ENCODE results near the gene CALCOCO2.

CALCOCO2 gene, protein sequence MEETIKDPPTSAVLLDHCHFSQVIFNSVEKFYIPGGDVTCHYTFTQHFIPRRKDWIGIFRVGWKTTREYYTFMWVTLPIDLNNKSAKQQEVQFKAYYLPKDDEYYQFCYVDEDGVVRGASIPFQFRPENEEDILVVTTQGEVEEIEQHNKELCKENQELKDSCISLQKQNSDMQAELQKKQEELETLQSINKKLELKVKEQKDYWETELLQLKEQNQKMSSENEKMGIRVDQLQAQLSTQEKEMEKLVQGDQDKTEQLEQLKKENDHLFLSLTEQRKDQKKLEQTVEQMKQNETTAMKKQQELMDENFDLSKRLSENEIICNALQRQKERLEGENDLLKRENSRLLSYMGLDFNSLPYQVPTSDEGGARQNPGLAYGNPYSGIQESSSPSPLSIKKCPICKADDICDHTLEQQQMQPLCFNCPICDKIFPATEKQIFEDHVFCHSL

DNA sequence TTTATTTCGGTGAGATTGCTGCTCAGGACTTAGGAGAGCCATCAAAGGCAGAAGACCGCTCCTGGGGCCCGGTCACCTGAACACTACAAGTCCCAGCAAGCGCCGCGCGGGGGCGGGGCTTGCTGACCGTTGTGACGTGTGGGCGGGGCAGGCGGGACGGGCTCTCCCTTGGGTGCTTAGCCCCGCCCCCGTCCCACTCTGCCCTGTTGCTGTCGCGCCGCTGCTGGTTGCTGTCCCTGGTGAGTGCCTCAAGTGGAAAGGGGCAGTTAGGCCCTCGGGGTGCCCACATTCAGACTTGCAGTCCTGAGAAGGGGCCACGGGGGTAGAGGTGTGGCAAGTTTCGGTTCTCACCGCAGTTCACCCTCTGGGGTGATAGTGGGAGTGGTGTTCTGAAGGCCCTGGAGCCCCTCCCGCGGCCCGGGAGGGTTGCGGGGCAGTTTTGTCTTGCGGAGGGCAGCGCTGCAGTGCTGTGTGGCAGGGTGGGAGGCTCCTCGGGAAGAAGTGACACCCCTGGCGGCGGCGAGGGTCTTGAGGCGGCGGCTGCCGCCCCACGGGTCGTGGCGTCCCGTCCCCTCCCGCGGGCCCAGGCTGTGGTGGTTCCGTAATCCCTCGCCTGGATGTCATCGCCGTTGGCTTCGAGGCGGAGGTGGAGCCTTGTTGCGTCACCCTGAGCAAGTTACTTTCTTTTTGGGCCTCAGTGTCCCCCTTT, at the start of gene CALCOCO2:
CALCOCO2 (plus strand) TSS at position 196 of the 709 bp plus-strand sequence. CDS start 10,673 bp downstream, outside the sequence.
- FAIRE-seq: no peak
- TF ChIP-seq, protein P1, sequence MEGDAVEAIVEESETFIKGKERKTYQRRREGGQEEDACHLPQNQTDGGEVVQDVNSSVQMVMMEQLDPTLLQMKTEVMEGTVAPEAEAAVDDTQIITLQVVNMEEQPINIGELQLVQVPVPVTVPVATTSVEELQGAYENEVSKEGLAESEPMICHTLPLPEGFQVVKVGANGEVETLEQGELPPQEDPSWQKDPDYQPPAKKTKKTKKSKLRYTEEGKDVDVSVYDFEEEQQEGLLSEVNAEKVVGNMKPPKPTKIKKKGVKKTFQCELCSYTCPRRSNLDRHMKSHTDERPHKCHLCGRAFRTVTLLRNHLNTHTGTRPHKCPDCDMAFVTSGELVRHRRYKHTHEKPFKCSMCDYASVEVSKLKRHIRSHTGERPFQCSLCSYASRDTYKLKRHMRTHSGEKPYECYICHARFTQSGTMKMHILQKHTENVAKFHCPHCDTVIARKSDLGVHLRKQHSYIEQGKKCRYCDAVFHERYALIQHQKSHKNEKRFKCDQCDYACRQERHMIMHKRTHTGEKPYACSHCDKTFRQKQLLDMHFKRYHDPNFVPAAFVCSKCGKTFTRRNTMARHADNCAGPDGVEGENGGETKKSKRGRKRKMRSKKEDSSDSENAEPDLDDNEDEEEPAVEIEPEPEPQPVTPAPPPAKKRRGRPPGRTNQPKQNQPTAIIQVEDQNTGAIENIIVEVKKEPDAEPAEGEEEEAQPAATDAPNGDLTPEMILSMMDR (IDR thresholded peaks at IDR 0.05; ENCODE audit: insufficient read depth, missing control alignments): no peak
- DNase-seq (ENCODE audit: insufficient read length, low spot score): peak; percentile 87

DNA sequence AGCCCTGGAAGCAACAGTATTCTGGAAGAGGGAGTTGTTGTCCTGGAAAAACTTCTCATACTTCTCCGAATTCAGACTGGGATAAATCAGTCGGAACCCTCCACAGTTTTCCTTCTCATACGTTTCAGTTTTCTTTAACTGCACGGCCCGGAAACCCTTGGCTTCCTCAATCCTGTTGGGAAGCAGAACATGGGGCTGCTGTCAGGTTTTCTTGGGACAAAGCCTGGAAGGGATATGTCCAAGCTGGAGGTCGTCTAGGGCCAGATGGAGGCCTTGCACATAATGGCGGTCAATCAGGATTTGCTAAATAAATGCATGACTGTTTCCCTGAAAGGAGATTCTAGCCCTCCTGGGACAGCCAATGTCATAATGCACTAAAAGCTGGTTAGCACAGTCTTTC, 43.0 kb upstream of the CALCOCO2 start:
- FAIRE-seq (no peak), DNase-seq (ENCODE audit: insufficient read length, low spot score) (no peak)
- TF ChIP-seq, protein P1 (IDR thresholded peaks at IDR 0.05; ENCODE audit: insufficient read depth, missing control alignments): no peak

DNA sequence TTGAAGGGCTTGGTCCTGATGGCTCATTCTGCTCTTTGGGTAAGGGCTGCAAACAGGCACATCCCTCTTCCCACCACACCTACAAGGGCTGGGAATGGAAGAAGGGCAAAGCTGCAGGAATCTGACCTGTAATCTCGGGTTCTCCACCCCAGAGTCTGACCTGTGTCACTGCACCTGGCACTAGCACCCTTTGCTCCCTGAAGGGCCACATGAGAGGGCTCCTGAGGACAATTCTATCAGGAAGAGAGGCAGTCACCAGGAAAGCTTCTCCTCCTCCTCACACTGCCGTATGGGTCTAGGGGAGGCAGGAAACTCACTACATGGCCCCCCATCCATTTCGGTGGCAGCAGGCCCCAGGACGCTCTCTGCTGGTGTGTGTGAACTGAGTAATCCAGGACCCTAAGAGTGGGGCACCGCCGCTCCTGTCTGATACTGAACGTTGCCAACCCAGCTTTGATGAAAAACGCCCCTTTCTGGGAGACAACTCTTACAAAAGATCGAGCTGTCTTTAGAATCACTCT, 40.2 kb upstream of the CALCOCO2 start:
- no peak for FAIRE-seq
- DNase-seq (ENCODE audit: insufficient read length, low spot score): no peak
- TF ChIP-seq, protein P1 (IDR thresholded peaks at IDR 0.05; ENCODE audit: insufficient read depth, missing control alignments): no peak

DNA sequence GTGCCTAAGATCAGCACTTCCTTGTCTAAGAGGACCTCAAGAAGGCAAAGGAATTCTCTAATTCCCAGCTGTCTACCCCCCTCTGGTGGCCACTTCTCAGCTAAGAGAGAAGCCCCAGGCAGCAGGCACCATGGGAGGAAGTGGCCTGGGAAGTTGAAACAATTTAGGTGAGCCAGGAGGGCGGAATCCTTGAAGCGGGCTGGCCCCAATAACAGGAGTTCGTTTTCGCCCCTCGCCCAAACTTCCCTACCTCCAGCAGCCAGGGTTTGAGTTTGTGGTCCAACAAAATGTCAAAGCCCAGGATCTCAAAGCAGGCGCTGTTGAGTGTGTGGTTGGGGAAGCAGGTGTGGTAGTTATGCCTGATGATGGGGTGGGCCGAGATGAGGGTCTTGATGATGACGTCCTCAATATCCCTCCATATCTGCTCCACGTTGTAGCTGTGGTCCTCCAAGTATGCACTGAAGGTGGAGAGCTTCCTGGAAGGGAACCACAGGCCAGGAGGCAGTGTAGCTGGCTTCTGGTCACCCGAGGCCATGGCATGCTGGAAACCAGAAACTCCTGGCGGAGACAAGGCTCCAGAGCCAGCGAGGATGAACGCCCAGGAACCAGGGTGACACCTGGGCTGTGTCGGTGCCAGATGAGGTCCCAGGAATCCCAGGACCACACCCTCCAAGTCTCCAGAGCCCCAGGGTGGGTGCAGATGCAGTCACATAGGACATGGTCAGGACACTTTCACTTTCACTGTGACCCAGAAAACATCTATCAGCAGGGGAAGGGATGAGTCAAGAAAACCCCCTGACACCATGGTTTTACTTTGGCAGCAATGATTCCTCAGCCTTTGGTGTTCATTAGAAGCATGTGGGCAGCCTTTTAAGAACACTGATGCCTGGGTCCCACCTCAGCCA, 39.5 kb upstream of the CALCOCO2 start:
- no peak for FAIRE-seq
- TF ChIP-seq, protein P1 (IDR thresholded peaks at IDR 0.05; ENCODE audit: insufficient read depth, missing control alignments): peak; percentile 88
- no peak for DNase-seq (ENCODE audit: insufficient read length, low spot score)

DNA sequence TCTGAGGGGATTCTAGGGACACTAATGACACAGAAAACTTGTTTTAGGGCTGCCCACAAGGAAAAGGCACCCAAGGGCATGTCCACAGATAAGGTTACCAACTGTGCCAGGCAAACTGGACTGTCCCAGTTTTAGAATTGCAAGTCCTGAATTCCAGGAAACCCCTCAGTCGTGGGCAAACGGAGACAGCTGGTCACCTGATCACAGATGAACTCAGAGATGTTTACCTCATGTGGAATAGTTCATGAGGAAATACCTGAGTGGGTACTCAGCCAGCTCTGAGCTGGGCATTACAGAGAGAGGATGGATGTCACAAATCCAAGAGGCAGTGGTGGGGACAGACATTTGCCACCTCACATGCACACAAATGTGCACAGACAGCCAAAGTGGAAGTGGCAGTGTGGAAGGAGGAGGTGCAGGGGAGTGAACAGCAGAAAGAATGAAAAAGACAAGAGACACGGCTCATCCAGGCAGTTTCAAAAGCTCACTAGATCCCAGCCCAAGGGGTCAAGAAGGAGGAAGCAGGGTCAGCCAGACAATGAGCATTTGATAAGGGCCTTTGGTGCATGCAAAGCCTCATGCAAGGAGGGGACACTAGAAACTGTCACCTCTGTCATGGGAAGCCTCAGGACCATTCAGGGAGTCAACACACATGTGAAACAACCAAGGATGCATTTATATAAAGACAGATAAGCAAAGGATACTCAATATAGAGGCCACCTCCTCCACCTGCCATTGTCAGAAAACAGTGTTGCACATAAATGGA, 38.6 kb upstream of the CALCOCO2 start:
- DNase-seq (ENCODE audit: insufficient read length, low spot score) (no peak), FAIRE-seq (no peak)
- TF ChIP-seq, protein P1 (IDR thresholded peaks at IDR 0.05; ENCODE audit: insufficient read depth, missing control alignments): no peak
